T-helper 17 cell (primary cell): ENCODE results near the gene LRRC55. TPM values are rescaled to one million over a fixed set of nuclear protein-coding genes. Genes with fewer than 3 reads are reported as not detected.

Experiments used
- ATAC-seq: fragments of 150-1000 bp; cut with Tn5 transposase; 2 replicates; pipeline ENCODE4 v1.10.0; 2021; ENCODE audit warnings: mild to moderate bottlenecking, moderate library complexity
- DNase-seq, 3 donors: peaks; one replicate each; pipeline versions ENCODE4 v3.0.0 to v3.0.0-alpha.2; 2020 to 2021
- H3K9me3 ChIP-seq: one replicate; pipeline ENCODE4 v1.7.0; 2013; ENCODE audit warnings: low read length, mild to moderate bottlenecking; ENCODE audit not compliant: control insufficient read depth, poor library complexity, severe bottlenecking
- H3K27ac Mint-ChIP-seq: one replicate; pipeline ENCODE4 v1.8.0; 2022; ENCODE audit warnings: mild to moderate bottlenecking, moderate library complexity, mixed read lengths
- H3K27me3 Mint-ChIP-seq: one replicate; pipeline ENCODE4 v1.8.0; 2022; ENCODE audit warnings: mixed read lengths
- H3K36me3 Mint-ChIP-seq: one replicate; pipeline ENCODE4 v1.8.0; 2022; ENCODE audit warnings: low read depth, mixed read lengths
- H3K4me1 Mint-ChIP-seq: one replicate; pipeline ENCODE4 v1.8.0; 2022; ENCODE audit warnings: mild to moderate bottlenecking, mixed read lengths
- H3K4me3 Mint-ChIP-seq: one replicate; pipeline ENCODE4 v1.8.0; 2022; ENCODE audit warnings: mild to moderate bottlenecking, moderate library complexity, mixed read lengths
- total RNA-seq, 4 donors: library from RNA in 2 of 4; stranded (reverse) in 2 of 4; gene quantifications; one replicate each; pipeline ENCODE4 v1.2.3 and lab custom pipeline; 2022 to 2026

LRRC55 gene
- total RNA-seq, 2 donors from 2014 or later, result not detected

GRCh38 chr11:57197762-57198161 lies 16.0 kb downstream of the LRRC55 start:
- ATAC-seq, result no peak
- Mint-ChIP-seq H3K36me3 (peaks cover 3% of the 10 kb centered on the region), H3K4me3 (no peak overlapping the region), H3K4me1 (no peaks in the 10 kb centered on the region), H3K27ac (no peak overlapping the region), H3K27me3 (peaks cover 41% of the 10 kb centered on the region)
- DNase-seq, result no peak
- no peaks in the 10 kb centered on the region for H3K9me3 ChIP-seq

- ATAC-seq (no peak), DNase-seq (no peak)
Measured at GRCh38 chr11:57199330-57199729, 17.6 kb downstream of the LRRC55 start.

GRCh38 chr11:57200917-57201316 lies 19.2 kb downstream of the LRRC55 start:
- ATAC-seq (no peak), DNase-seq (no peak)
- H3K4me3 Mint-ChIP-seq, result no peak overlapping the region
- peaks cover 38% of the 10 kb centered on the region for H3K27me3 Mint-ChIP-seq
- H3K36me3 Mint-ChIP-seq, result no peaks in the 10 kb centered on the region
- H3K9me3 ChIP-seq, result no peaks in the 10 kb centered on the region
- no peaks in the 10 kb centered on the region for H3K4me1 Mint-ChIP-seq
- no peak overlapping the region for H3K27ac Mint-ChIP-seq

More at GRCh38 chr11:57199330-57199729, 17.6 kb downstream of the LRRC55 start:
- no peaks in the 10 kb centered on the region for H3K9me3 ChIP-seq
- Mint-ChIP-seq H3K36me3 (peaks cover 3% of the 10 kb centered on the region), H3K27me3 (peaks cover 40% of the 10 kb centered on the region), H3K4me3 (no peak overlapping the region), H3K27ac (no peak overlapping the region), H3K4me1 (no peaks in the 10 kb centered on the region)

GRCh38 chr11:57202281-57202680 lies 20.5 kb downstream of the LRRC55 start:
- H3K36me3 Mint-ChIP-seq, result peaks cover 3% of the 10 kb centered on the region
- no peak for ATAC-seq
- no peak overlapping the region for H3K4me3 Mint-ChIP-seq
- H3K9me3 ChIP-seq, result no peaks in the 10 kb centered on the region
- H3K27ac Mint-ChIP-seq, result no peak overlapping the region
- no peak for DNase-seq
- no peaks in the 10 kb centered on the region for H3K4me1 Mint-ChIP-seq
- H3K27me3 Mint-ChIP-seq, result peaks cover 44% of the 10 kb centered on the region

DNA sequence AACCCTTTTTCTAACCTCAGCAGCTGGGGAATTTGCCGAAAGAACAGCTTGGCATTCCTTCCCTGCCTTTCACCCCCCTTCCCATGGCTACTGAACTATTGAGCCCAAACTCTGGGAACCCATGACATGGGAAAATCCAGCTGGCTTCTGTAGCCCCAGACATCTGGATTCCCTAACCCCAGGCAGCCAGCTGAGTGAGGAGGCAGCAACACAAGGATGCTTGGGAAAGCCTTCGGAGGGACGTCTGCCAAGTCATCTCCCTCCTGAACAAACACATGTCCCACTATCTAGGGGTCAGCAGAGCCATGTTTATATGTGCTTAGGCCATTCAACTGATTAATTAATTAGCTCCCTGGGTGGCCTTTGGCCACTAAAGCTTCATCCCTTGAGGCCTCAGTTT lies 21.6 kb downstream of the LRRC55 start:
- DNase-seq, result no peak
- H3K4me1 Mint-ChIP-seq, result no peaks in the 10 kb centered on the region
- peaks cover 50% of the 10 kb centered on the region for H3K27me3 Mint-ChIP-seq
- H3K9me3 ChIP-seq, result no peaks in the 10 kb centered on the region
- ATAC-seq, result no peak
- H3K4me3 Mint-ChIP-seq, result no peak overlapping the region
- peaks cover 3% of the 10 kb centered on the region for H3K36me3 Mint-ChIP-seq
- no peak overlapping the region for H3K27ac Mint-ChIP-seq

GRCh38 chr11:57203882-57204480 lies 22.2 kb downstream of the LRRC55 start:
- DNase-seq, result no peak
- peaks cover 3% of the 10 kb centered on the region for H3K36me3 Mint-ChIP-seq
- ATAC-seq, result no peak
- no peak overlapping the region for H3K4me3 Mint-ChIP-seq
- H3K27me3 Mint-ChIP-seq, result peaks cover 54% of the 10 kb centered on the region
- no peak overlapping the region for H3K27ac Mint-ChIP-seq
- H3K4me1 Mint-ChIP-seq, result no peaks in the 10 kb centered on the region
- no peaks in the 10 kb centered on the region for H3K9me3 ChIP-seq

DNA sequence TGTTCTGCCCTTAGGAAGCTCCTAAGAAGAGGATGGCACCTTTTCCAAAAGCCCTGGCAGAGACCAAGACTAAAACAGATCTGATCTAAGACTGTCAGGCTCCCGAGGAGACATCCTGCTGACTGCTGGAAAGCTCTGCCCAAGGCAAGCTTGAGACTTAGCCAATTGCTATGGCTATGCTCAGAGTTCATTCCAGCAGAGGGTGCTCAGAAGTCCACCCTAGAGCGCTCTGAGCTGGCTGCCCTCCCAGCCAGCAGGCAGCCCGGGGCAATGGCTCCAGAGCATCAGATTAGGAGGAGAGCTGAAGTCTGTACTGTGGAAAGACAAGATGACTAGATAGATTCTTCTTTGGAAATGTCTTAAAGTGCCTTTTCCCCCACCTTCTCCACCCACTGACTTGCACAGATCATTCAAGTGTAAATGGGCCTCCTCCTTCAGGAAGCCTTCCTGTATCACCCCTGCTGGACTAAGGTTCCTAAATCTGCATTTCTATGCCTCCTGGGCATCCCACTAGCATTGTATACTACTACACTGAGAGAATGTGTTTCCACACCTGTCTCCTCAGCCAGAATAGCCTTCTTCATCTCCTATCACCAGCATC lies 23.4 kb downstream of the LRRC55 start:
- no peaks in the 10 kb centered on the region for H3K4me1 Mint-ChIP-seq
- ATAC-seq (no peak), DNase-seq (no peak)
- H3K9me3 ChIP-seq, result no peaks in the 10 kb centered on the region
- H3K4me3 Mint-ChIP-seq, result no peak overlapping the region
- H3K27me3 Mint-ChIP-seq, result peaks cover 54% of the 10 kb centered on the region
- H3K27ac Mint-ChIP-seq, result no peak overlapping the region
- peaks cover 3% of the 10 kb centered on the region for H3K36me3 Mint-ChIP-seq

- no peak for DNase-seq
- no peak overlapping the region for H3K4me3 Mint-ChIP-seq
- H3K27ac Mint-ChIP-seq, result no peak overlapping the region
- peaks cover 44% of the 10 kb centered on the region for H3K27me3 Mint-ChIP-seq
- H3K4me1 Mint-ChIP-seq, result no peaks in the 10 kb centered on the region
- no peak for ATAC-seq
- no peaks in the 10 kb centered on the region for H3K9me3 ChIP-seq
- peaks cover 3% of the 10 kb centered on the region for H3K36me3 Mint-ChIP-seq
Measured at GRCh38 chr11:57207168-57207567, 25.4 kb downstream of the LRRC55 start.

GRCh38 chr11:57210781-57211180 lies 29.0 kb downstream of the LRRC55 start:
- DNase-seq (no peak), ATAC-seq (no peak)
- peaks cover 32% of the 10 kb centered on the region for H3K27me3 Mint-ChIP-seq
- H3K9me3 ChIP-seq, result no peaks in the 10 kb centered on the region
- H3K27ac Mint-ChIP-seq, result no peak overlapping the region
- H3K36me3 Mint-ChIP-seq, result peaks cover 3% of the 10 kb centered on the region
- no peak overlapping the region for H3K4me3 Mint-ChIP-seq
- no peaks in the 10 kb centered on the region for H3K4me1 Mint-ChIP-seq

DNA sequence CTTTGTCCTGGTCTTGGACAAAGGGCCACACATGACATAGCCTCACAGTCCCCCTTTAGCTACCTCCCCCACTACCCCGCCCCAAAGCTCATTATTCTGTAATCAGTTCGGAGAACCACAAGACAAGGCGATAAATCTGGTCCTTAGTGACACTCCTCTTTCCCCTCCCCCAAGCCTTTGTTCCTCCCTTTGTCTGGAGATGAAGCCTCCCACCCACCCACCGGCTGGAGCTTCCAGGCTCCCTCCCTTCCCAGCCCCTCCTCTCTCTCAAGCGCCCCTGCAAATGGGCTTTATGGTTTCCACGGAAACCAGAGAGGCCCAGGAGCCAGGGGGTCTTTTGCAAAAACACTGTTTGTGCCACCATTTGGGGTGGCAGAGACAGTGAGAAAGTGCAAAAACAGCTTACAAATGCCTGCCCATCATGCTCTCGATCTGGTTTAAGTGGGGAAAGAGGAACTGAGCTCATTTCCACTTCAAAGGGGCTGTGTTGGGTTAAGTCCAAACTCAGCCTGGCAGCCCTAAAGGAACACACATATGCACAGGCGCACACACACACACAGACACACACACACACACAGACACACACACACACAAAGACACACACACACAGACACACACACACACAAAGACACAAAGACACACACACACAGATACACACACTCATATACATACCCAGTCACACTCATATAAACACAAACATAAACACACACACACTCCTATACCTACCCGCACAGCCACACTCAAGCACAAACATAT lies 31.8 kb downstream of the LRRC55 start:
- H3K9me3 ChIP-seq, result no peaks in the 10 kb centered on the region
- Mint-ChIP-seq H3K27me3 (peaks cover 29% of the 10 kb centered on the region), H3K36me3 (no peaks in the 10 kb centered on the region), H3K4me3 (no peak overlapping the region), H3K4me1 (no peaks in the 10 kb centered on the region), H3K27ac (no peak overlapping the region)
- ATAC-seq (no peak), DNase-seq (no peak)

- ATAC-seq, result no peak
- no peaks in the 10 kb centered on the region for H3K9me3 ChIP-seq
- H3K27me3 Mint-ChIP-seq, result peaks cover 26% of the 10 kb centered on the region
- H3K4me1 Mint-ChIP-seq, result no peaks in the 10 kb centered on the region
- no peak for DNase-seq
- H3K27ac Mint-ChIP-seq, result no peak overlapping the region
- H3K36me3 Mint-ChIP-seq, result no peaks in the 10 kb centered on the region
- H3K4me3 Mint-ChIP-seq, result no peak overlapping the region
Measured at GRCh38 chr11:57214098-57214417, 32.3 kb downstream of the LRRC55 start.

GRCh38 chr11:57214494-57214893 lies 32.7 kb downstream of the LRRC55 start:
- Mint-ChIP-seq H3K27me3 (peaks cover 29% of the 10 kb centered on the region), H3K27ac (no peak overlapping the region), H3K36me3 (no peaks in the 10 kb centered on the region), H3K4me1 (no peaks in the 10 kb centered on the region), H3K4me3 (no peak overlapping the region)
- H3K9me3 ChIP-seq, result no peaks in the 10 kb centered on the region
- DNase-seq (no peak), ATAC-seq (no peak)

DNA sequence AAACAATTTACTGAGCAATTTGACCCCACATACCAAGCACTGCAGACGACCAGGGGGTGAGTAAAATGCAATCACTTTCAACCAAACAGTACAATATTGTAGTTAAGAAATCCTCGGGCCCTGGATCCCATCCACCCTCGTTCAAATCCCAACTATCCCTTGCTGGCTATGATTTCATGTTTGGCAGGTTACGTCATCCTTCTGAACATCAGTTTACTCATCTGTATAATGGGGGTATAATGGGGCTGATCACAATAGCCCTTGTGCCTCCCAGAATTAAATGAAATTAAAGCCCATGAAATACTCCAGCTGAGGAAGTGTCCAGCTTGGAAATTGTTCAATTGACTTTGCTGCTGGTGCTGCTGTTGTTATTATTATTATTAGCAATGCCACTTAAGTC lies 34.7 kb downstream of the LRRC55 start:
- Mint-ChIP-seq H3K4me3 (no peak overlapping the region), H3K36me3 (no peaks in the 10 kb centered on the region), H3K4me1 (no peaks in the 10 kb centered on the region), H3K27ac (no peak overlapping the region), H3K27me3 (peaks cover 34% of the 10 kb centered on the region)
- DNase-seq (no peak), ATAC-seq (no peak)
- H3K9me3 ChIP-seq, result no peaks in the 10 kb centered on the region

DNA sequence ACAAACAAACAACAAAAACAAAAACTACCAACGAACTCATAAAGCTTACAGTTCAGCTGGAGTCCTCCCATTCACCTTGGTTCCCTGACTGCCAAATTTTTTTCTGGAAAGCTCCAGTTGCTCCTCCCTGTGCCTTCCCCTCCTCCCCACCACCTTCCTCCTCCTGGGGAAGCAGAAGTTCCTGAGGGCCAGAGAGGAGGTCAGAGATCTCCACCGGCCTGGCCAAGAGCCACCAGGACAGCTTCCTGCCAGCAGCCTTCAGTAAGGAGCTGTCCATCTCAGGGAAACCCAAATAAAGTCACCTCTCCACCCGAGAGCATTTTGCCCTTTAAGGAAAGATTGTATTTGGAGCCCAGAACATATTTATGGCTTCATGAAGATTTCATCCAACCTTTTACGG lies 35.3 kb downstream of the LRRC55 start:
- peaks cover 34% of the 10 kb centered on the region for H3K27me3 Mint-ChIP-seq
- H3K36me3 Mint-ChIP-seq, result no peaks in the 10 kb centered on the region
- H3K9me3 ChIP-seq, result no peaks in the 10 kb centered on the region
- H3K4me1 Mint-ChIP-seq, result no peaks in the 10 kb centered on the region
- no peak for DNase-seq
- no peak overlapping the region for H3K27ac Mint-ChIP-seq
- H3K4me3 Mint-ChIP-seq, result no peak overlapping the region
- ATAC-seq, result no peak
